Tibial nerve (tissue), 4 donors: ENCODE results near the gene DPYSL4. TPM values are rescaled to one million over a fixed set of nuclear protein-coding genes. Genes with fewer than 3 reads are reported as not detected.
"Not testable (repeated sequence)": the region's sequence is repeated elsewhere in the genome, so short reads cannot be mapped to it uniquely, and the experiment has no call there.

Source experiments
- DNase-seq, 2 donors: peaks; one replicate each; pipeline ENCODE4 v3.0.0-alpha.2; 2019; ENCODE audit warnings: low spot score in 2 of 2
- H3K27ac ChIP-seq, 4 donors: fragments of 200-600 bp; sonication (generic) in 3 of 4; one replicate each; pipeline ENCODE4 v1.5.1; 2017 to 2019; ENCODE audit warnings: mild to moderate bottlenecking in 1 of 4
- H3K27me3 ChIP-seq, 2 donors: fragments of 200-600 bp; sonication (generic) in 1 of 2; one replicate each; pipeline versions ENCODE4 v1.5.1 to v1.6.0; 2017 to 2019
- H3K36me3 ChIP-seq, 3 donors: fragments of 200-600 bp; sonication (generic); one replicate each; pipeline ENCODE4 v1.5.1; 2018 to 2019
- H3K4me1 ChIP-seq, 4 donors: fragments of 200-600 bp; sonication (generic) in 3 of 4; one replicate each; pipeline ENCODE4 v1.5.1; 2017 to 2019
- H3K4me3 ChIP-seq, 4 donors: fragments of 200-600 bp; sonication (generic) in 3 of 4; one replicate each; pipeline ENCODE4 v1.5.1; 2017 to 2019; ENCODE audit warnings: mild to moderate bottlenecking in 1 of 4, moderate library complexity in 1 of 4
- H3K9me3 ChIP-seq, 4 donors: fragments of 200-600 bp; sonication (generic) in 3 of 4; one replicate each; pipeline ENCODE4 v1.5.1; 2017 to 2019
- CTCF ChIP-seq, 5 experiments: fragments of 200-600 bp in 3 of 5; fragments of 450-650 bp in 2 of 5; sonication (generic) in 3 of 5; IDR thresholded peaks; one replicate each; pipeline ENCODE4 v1.5.1; 2016 to 2019; ENCODE audit warnings: antibody characterized with exemption in 5 of 5, mild to moderate bottlenecking in 3 of 5, moderate library complexity in 2 of 5
- EP300 ChIP-seq, 2 donors: sonication (generic); formaldehyde crosslinking; IDR thresholded peaks; one replicate each; pipeline ENCODE4 v1.6.1; 2017; ENCODE audit warnings: antibody characterized with exemption in 2 of 2, mild to moderate bottlenecking in 1 of 2
- POLR2A ChIP-seq, 2 donors: fragments of 450-650 bp; IDR thresholded peaks; one replicate each; pipeline ENCODE4 v1.6.1; 2017; ENCODE audit warnings: antibody characterized with exemption in 2 of 2, mild to moderate bottlenecking in 2 of 2, moderate library complexity in 2 of 2
- WGBS, 2 donors: methylation state at CpG; one replicate each; pipeline ENCODE4 v1.1.5; 2018; 5-methylcytosine and 5-hydroxymethylcytosine counted together
- total RNA-seq, 4 donors: library from RNA; depleted of rRNA; stranded (reverse); fragments of >200 nt; gene quantifications; one replicate each; pipeline ENCODE4 v1.1.0, GENCODE V29; 2016

The DPYSL4 gene
- total RNA-seq, 4 donors from 2014 or later = 0.21 to 3.1 (median 1.4) TPM

DNA sequence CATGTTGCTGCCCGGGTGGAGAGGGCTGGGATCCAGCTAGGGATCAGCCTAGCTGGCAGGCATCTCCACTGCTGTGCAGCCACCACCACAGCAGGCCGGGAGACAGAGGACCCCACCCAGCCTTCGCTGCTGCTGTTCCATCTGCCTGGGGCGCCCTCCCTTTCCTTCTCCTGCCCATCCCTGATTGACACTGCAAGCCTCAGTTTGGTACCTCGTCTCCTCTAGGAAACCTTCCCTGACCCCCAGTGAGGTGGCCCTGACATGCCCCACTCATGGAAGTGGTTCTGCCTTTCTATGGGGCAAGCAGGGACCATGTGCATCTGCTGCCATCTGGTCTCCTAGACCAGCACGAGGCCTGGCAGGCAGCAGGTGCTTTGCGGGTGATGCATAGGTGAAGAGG lies 30.4 kb upstream of the DPYSL4 start:
- no peaks in the 10 kb centered on the region for H3K4me1 ChIP-seq
- WGBS, 2 donors = 79 to 85% methylated on average over 7 of the region's 7 CpGs
- no peak for DNase-seq
- peaks cover 0 to 14% (median 0%) of the 10 kb centered on the region in 3 donors for H3K36me3 ChIP-seq
- no peak overlapping the region for H3K4me3 ChIP-seq
- no peaks in the 10 kb centered on the region for H3K27me3 ChIP-seq
- H3K9me3 ChIP-seq = no peaks in the 10 kb centered on the region
- TF ChIP-seq POLR2A (IDR thresholded peaks at IDR 0.05) = no peak
- no peak for TF ChIP-seq EP300 (IDR thresholded peaks at IDR 0.05)
- TF ChIP-seq CTCF (IDR thresholded peaks at IDR 0.05) = no peak
- H3K27ac ChIP-seq = no peak overlapping the region

- H3K27ac ChIP-seq = no peak overlapping the region
- no peak overlapping the region for H3K4me3 ChIP-seq
- 77 to 86% methylated on average over 8 of the region's 8 CpGs for WGBS, 2 donors
- TF ChIP-seq CTCF (IDR thresholded peaks at IDR 0.05) (no peak), EP300 (IDR thresholded peaks at IDR 0.05) (no peak), POLR2A (IDR thresholded peaks at IDR 0.05) (no peak)
- no peak for DNase-seq
- no peaks in the 10 kb centered on the region for H3K27me3 ChIP-seq
- H3K36me3 ChIP-seq = peaks cover 0 to 14% (median 0%) of the 10 kb centered on the region in 3 donors
- H3K4me1 ChIP-seq = peaks cover 0 to under 1% (median 0%) of the 10 kb centered on the region in 4 donors
- H3K9me3 ChIP-seq = no peaks in the 10 kb centered on the region
These were observed 29.6 kb upstream of the DPYSL4 start for GRCh38 chr10:132157101-132157500.

DNA sequence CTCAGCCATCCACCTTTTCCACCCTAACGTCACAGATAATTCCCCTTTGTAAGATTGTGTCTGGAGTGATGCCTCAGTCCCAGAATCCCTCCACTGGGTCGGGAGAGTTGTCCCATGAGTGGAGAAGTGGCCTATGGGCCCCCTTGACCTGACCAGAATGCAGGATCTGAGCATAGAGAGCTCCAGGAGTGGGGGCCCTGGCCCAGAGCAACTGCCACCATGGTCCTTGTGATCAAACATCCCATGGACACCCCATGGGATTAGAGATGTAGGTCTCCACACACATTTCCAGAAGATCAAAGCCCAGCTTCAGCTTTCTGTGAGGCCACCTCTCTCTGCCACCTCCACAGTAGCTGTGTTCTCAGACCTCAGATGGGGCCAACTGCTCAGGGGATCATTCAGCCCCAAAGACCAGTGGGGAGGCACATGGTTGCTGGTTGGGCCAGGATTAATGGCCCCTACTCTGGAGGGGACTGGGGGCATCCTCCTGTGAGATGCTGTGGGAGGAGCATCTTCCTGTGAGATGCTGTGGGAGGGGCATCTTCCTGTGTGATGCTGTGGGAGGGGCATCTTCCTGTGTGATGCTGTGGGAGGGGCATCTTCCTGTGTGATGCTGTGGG lies 28.5 kb upstream of the DPYSL4 start:
- DNase-seq = no peak
- Histone ChIP-seq H3K27me3 (no peaks in the 10 kb centered on the region), H3K36me3 (peaks cover 0 to 12% (median 0%) of the 10 kb centered on the region in 3 donors), H3K4me1 (peaks cover 0 to 12% (median 2%) of the 10 kb centered on the region in 4 donors), H3K4me3 (no peak overlapping the region), H3K27ac (no peak overlapping the region), H3K9me3 (no peaks in the 10 kb centered on the region)
- TF ChIP-seq EP300 (IDR thresholded peaks at IDR 0.05) (no peak), POLR2A (IDR thresholded peaks at IDR 0.05) (no peak), CTCF (IDR thresholded peaks at IDR 0.05) (no peak)
- WGBS, 2 donors = 51 to 61% methylated on average over 2 of the region's 2 CpGs

DNA sequence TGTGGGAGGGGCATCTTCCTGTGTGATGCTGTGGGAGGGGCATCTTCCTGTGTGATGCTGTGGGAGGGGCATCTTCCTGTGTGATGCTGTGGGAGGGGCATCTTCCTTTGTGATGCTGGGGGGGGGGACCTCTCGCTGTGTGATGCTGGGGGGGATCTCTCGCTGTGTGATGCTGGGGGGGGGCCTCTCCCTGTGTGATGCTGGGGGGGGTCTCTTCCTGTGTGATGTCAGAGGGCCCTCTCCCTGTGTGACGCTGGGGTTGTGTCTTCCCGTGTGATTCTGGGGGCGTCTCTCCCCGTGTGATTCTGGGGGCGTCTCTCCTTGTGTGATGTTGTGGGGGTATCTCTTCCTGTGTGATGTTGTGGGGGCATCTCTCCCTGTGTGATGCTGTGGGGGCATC lies 27.9 kb upstream of the DPYSL4 start:
- peaks cover 0 to 3% of the 10 kb centered on the region in 2 donors for H3K27me3 ChIP-seq
- H3K4me3 ChIP-seq = no peak overlapping the region
- H3K27ac ChIP-seq = no peak overlapping the region
- DNase-seq = no peak
- WGBS, 2 donors = 67 to 80% methylated on average over 1 to 7 of the region's 7 CpGs
- peaks cover 0 to 15% (median 2%) of the 10 kb centered on the region in 4 donors for H3K4me1 ChIP-seq
- H3K9me3 ChIP-seq = no peaks in the 10 kb centered on the region
- TF ChIP-seq POLR2A (IDR thresholded peaks at IDR 0.05) = no peak
- no peak for TF ChIP-seq CTCF (IDR thresholded peaks at IDR 0.05)
- no peak for TF ChIP-seq EP300 (IDR thresholded peaks at IDR 0.05)
- H3K36me3 ChIP-seq = peaks cover 0 to 6% (median 0%) of the 10 kb centered on the region in 3 donors

DNA sequence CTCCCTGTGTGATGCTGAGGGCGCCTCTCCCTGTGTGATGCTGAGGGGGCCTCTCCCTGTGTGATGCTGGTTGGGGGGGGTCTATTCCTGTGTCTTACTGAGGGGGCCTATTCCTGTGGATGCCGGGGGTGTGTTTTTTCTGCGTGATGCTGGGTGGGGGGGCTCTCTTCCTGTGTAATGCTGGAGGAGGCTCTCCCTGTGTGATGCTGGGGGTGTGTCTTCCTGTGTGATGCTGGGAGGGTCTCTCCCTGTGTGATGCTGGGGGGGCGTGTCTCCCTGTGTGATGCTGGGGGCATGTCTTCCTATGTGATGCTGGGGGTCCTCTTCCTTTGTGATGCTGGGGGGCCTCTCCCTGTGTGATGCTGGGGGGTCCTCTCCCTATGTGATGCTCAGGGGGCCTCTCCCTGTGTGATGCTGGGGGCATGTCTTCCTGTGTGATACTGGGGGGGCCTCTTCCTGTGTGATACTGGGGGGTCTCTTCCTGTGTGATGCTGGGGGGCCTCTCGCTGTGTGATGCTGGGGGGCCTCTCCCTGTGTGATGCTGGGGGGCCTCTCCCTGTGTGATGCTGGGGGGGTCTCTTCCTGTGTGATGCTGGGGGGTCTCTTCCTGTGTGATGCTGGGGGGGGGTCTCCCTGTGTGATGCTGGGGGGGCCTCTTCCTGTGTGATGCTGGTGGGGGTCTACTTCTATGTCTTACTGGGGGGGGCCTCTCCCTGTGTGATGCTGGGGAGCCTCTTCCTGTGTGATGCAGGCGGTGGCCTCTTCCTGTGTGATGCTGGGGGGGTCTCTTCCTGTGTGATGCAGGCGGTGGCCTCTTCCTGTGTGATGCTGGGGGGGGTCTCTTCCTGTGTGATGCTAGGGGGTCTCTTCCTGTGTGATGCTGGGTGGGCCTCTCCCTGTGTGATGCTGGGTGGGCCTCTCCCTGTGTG lies 27.2 kb upstream of the DPYSL4 start:
- H3K27ac ChIP-seq, H3K9me3 ChIP-seq, H3K27me3 ChIP-seq, H3K36me3 ChIP-seq, H3K4me3 ChIP-seq, DNase-seq: not testable (repeated sequence)
- peaks cover 0 to 15% (median 2%) of the 10 kb centered on the region in 4 donors for H3K4me1 ChIP-seq
- 60 to 80% methylated on average over 1 to 2 of the region's 7 CpGs for WGBS, 2 donors

DNA sequence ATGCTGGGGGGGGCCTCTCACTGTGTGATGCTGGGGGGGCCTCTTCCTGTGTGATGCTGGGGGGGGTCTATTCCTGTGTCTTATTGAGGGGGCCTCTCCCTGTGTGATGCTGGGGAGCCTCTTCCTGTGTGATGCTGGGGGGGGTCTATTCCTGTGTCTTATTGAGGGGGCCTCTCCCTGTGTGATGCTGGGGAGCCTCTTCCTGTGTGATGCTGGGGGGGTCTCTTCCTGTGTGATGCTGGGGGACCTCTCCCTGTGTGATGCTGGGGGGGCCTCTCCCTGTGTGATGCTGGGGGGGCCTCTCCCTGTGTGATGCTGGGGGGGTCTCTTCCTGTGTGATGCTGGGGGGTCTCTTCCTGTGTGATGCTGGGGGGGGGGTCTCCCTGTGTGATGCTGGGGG lies 26.5 kb upstream of the DPYSL4 start:
- Histone ChIP-seq H3K4me1 (peaks cover 0 to 15% (median 2%) of the 10 kb centered on the region in 4 donors), H3K27me3 (peaks cover 0 to 14% of the 10 kb centered on the region in 2 donors)
- not testable (repeated sequence) for H3K36me3 ChIP-seq, H3K4me3 ChIP-seq, DNase-seq, H3K9me3 ChIP-seq, H3K27ac ChIP-seq

DNA sequence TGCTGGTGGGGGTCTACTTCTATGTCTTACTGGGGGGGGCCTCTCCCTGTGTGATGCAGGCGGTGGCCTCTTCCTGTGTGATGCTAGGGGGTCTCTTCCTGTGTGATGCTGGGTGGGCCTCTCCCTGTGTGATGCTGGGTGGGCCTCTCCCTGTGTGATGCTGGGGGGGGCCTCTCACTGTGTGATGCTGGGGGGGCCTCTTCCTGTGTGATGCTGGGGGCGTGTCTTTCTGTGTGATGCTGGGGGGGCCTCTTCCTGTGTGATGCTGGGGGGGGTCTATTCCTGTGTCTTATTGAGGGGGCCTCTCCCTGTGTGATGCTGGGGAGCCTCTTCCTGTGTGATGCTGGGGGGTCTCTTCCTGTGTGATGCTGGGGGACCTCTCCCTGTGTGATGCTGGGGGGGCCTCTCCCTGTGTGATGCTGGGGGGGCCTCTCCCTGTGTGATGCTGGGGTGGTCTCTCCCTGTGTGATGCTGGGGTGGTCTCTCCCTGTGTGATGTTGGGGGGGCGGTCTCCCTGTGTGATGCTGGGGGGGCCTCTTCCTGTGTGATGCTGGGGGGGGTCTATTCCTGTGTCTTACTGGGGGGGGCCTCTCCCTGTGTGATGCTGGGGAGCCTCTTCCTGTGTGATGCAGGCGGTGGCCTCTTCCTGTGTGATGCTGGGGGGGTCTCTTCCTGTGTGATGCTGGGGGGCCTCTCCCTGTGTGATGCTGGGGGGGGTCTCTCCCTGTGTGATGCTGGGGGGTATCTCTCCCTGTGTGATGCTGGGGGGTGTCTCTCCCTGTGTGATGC lies 25.7 kb upstream of the DPYSL4 start:
- WGBS, 2 donors = 83% methylated on average over 1 of the region's 4 CpGs; no CpG with 5 or more reads in 1 of the 2 donors
- H3K4me1 ChIP-seq = peaks cover 0 to 15% (median 2%) of the 10 kb centered on the region in 4 donors
- H3K27ac ChIP-seq, H3K36me3 ChIP-seq, DNase-seq, H3K4me3 ChIP-seq, H3K9me3 ChIP-seq: not testable (repeated sequence)
- peaks cover 0 to 22% of the 10 kb centered on the region in 2 donors for H3K27me3 ChIP-seq
